NCI-H128 (cell line): Measurements from ENCODE around the gene NPIPB6.

Experiments used
- DNase-seq: peaks from one replicate; lab custom pipeline; 2025; ENCODE audit not compliant: unreplicated experiment; lab: John Stamatoyannopoulos, UW

NPIPB6 gene

GRCh38 chr16:28300327-28300726 is 63.0 kb downstream of the NPIPB6 start:
- DNase-seq: no peak

- DNase-seq: no peak
Measured at GRCh38 chr16:28298511-28298878, 64.8 kb downstream of the NPIPB6 start.

GRCh38 chr16:28297784-28298510 is 65.4 kb downstream of the NPIPB6 start:
- DNase-seq: no peak

- DNase-seq: no peak
Measured at GRCh38 chr16:28297308-28297707, 66.0 kb downstream of the NPIPB6 start.

- DNase-seq: no peak
Measured at GRCh38 chr16:28295276-28295675, 68.0 kb downstream of the NPIPB6 start.

- DNase-seq: no peak
Measured at GRCh38 chr16:28294201-28294600, 69.1 kb downstream of the NPIPB6 start.

- DNase-seq: no peak
Measured at GRCh38 chr16:28293601-28293960, 69.7 kb downstream of the NPIPB6 start.

- peak; percentile 67 for DNase-seq
Measured at GRCh38 chr16:28292731-28293600, 70.3 kb downstream of the NPIPB6 start.
